CD4-positive, alpha-beta T cell treated with Interleukin-1 beta for 1 hour (primary cell): ENCODE measurements around the gene GRIK4.

Experiments used
- DNase-seq, 2 donors: peaks; one replicate each; pipeline ENCODE4 v3.0.0-alpha.2; 2020 to 2022

Gene GRIK4

DNA sequence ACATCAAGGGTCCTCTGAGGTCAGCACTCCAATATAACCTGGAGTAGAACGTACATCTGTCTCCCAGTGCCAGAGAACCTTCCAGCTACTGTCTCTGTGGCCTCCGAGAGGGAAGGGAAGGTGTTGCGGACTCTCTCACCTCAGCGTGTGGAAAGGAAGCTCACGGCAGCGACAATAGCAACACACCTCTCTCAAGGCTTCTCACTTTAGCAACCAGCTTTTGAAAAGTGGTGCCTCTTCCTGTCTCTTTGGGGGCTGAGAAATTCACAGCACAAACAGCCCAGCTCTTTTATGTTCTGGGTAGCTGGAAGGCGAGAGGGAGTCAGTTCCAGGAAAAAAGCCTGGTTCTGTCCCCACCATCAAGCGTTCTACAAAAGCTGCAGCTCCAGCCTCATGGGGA lies 355.5 kb downstream of the GRIK4 start:
- DNase-seq, result no peak

DNA sequence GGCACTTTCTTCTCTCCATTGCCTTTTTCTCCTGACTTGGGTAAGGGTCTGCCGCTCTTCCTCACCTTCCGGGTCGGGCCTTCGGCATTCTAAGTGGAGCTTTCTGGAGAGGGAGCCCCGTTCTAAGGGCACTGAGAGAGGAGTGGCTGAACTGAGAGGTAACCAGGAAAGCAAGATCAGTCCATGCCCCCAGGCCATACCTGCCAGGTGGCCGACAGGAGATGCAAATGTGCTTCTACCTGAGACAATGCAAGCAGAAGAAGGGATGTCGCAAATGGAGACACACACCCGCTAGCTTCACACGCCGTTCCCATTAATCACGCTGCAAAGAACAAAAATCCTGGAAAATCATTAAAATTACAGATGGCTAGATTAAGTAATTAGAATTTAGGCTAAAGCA lies 356.0 kb downstream of the GRIK4 start:
- no peak for DNase-seq

DNA sequence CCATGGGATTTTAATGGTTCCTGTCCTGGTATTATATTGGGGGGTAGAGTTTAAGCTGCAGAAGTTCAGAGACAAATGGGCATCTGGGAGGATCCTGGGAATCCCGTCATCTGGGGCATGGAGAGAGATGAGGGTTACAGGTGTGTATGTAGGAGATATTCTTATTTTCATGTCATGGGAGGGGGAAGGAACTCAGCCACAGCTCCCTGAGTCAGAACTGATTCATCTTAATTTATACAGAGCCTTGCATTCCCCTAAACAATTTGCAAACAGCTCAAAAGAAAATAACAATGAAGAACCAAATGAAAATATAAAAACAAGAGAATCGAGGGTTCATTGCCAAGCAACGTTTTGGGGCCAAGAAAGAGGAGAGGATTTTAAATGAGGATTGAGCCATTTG lies 356.4 kb downstream of the GRIK4 start:
- no peak for DNase-seq

DNA sequence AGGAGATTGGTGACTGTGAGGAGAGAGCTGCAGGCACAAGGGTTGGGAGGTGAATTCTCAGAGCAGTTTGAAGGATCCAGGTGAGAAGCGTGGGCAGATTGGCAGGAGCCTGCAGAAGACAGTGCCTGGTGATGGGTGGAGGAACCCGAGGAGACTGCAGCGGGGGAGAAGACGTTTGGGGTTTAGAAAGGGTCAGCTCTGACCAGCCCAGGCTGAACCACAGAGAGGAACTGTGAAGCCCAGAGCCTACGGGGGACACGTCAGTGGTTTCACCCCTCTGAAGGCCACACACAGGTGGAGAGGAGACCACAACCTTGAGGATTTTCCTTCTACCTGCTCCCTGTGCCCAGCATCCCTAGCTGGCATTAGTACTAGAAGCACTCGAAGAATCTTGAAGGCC lies 357.5 kb downstream of the GRIK4 start:
- DNase-seq, result no peak

DNA sequence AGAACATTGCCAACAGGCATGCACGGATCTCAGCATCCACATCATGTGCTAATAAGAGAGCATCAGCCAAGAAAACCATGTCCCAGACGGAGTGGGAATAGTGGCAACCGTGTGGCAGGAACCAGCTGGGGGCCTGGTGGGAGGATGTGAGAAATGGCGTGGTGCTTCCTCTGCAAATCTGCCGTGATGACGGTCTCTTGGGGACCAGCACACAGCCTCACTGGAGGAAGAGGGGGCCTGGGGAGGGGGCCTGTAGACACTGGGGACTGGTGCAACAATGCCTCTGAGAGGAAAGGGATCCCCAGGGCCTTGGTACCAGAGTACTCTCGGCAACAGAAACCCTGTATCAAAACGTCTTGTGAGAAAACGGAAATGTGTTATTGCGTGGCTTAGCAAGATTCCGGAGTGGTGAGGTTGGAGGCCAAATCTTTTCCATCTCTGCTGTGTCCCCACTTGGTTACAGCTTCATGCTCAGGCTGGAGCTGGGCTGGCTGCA lies 358.0 kb downstream of the GRIK4 start:
- no peak for DNase-seq

DNA sequence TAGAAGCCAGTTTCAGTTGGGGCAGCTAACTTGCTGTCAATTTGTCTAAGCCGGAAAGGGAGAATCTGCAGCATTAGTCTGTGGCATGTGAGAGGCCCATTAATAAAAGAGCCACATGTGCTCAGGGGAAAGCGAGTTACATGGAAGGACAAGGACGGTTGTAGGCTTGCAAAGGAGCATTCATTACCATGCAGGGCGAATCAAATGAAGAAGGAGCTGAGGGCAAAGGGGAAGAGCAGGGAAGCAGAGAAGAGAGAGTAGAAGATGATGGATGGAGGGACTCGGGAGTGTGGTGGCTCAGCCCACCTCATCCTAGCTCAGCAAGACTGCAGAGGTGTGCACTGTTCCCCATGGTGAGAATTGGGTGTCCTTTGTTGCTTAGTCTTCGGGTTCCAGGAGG lies 359.6 kb downstream of the GRIK4 start:
- DNase-seq, result no peak

DNA sequence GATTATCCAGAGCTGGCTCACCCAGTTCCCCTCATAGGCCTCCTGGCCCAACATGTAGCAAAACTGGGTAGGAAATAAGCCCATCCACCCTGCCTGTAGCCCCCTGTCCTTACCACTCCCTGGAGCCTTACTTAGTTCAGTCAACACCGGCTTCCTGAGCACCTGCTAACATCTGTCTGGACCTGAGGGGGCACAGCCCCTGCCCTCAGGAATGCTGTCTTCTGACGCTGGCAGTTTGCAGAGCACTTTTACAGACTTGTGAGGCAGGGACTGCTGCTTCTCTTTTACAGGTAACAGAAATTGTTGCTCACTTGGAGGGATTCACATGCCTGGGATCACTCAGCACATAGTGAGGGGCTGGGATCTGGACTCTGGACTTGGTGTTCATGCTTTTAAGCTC lies 360.4 kb downstream of the GRIK4 start:
- DNase-seq, result no peak

DNA sequence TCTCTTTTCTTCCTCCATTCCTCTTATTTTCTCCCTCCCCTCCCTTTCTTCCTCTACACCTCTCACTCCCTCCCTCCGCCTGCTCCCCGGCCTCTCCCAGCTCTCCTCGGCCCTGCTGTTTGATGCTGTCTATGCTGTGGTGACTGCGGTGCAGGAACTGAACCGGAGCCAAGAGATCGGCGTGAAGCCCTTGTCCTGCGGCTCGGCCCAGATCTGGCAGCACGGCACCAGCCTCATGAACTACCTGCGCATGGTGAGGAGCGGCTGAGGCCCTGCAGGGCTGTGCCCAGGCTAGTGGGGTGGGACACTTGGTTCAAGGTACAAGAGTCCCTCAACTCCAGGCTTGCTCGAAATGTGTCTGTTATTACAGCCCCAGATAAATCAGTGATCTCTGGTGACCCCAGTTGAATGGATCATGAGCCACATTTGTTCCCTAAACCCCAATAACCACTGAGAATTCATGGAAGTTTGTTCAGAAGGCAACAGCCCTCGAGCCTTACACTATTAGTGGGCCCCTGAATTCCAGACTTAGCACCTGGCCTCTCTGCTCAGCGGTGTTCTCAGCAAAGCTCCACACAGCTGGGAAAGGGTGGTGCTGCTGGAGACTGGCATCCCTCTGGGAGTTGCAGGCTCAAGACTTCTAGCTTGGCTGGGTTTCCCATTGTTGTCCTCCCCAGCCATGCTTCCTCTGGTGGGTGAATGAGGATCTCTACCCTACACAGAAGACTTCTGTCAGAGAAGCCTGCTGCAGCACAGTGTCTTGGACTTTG lies 362.6 kb downstream of the GRIK4 start:
- no peak for DNase-seq

DNA sequence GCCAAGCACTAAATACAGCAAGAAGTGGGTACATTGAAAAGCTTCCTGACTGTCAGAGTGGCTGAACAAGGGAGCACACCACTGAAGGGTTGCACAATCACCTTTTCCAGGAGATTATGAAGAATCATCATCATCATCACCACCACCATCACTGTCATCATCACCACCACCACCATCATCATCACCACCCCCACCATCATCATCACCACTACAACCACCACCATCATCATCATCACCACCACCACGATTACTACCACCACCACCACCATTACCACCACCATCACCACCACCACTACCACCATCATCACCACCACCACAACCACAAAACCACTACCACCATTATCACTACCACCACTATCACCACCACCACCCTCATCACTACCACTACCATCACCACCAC lies 364.4 kb downstream of the GRIK4 start:
- DNase-seq, result no peak

DNA sequence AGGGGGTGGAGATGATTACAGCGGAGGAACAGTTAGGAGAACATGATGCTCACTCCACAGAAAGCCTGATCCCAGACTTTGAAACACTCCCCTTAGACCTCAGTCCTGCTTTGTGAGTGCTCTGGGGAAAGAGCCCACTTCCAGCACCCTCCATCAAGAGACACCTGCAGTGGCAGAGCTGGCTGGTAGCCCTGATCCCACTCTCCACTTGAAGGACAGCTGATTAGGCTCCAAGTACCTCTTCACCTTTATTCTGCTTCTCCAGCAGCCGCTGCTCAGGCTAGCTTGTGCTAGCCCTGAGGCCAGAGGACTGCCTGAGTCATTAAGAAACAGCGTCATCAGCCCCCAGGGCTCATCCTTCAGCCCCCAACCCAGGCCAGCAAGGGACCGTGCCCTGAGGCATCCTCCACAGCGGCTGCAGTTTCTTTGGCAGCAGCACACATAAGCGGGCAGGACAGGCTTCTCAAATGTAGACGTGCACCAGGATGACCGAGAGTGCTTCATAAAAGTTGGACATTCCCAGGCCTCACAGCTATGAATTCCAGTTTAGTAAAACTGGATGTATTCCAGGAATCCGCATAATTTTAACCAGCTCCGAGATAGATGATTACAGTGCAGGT lies 366.3 kb downstream of the GRIK4 start:
- no peak for DNase-seq

DNA sequence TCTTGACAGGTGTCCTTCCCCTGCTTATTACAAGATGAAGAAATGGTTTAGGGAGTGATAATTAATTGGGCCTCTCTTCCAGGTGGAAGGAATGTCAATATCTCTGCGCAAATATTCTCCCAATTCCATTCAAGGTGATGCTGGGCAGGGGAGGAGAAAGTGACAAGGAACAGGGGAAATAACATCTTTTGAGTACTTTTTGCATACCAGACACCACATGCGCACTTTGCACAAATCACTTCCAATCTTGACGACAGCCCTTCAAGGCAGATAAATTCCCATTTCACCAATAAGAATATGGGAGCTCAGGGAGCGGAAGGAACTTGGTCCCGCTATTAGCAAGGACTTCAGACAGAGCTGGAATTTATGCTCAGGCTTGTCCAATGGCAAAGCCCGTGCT lies 367.2 kb downstream of the GRIK4 start:
- DNase-seq, result no peak

DNA sequence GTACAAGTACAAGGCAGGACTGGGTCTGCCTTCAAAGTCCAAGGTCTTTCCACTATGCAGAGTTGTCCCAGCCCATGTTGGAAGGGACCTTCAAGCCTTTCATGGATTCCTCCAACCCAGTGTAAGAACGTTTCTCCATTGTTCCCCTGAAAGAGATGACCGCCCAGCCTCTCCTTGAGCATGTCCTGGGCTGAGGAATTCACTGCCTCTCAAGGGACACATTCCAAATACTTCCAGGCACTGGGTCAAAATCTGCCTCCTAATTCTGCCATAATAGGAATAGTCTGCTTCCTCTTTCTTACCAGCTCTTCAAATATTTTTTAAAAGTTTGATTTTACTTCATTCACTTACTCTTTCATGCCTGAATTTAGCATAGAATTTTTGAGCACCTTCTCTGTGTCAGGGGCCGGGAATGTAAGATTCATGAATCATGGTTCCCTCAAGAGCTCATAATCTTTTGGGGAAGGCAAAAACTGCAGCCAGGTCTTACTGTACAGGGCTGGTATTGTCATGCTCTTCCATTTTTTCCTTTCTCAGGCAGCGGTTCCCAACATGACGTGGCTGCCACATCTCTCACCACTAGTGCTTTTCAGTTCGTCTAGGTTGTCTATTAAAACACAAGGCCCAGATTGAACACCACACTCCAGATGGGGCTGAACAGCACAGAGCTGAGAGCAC lies 369.1 kb downstream of the GRIK4 start:
- DNase-seq, result no peak

DNA sequence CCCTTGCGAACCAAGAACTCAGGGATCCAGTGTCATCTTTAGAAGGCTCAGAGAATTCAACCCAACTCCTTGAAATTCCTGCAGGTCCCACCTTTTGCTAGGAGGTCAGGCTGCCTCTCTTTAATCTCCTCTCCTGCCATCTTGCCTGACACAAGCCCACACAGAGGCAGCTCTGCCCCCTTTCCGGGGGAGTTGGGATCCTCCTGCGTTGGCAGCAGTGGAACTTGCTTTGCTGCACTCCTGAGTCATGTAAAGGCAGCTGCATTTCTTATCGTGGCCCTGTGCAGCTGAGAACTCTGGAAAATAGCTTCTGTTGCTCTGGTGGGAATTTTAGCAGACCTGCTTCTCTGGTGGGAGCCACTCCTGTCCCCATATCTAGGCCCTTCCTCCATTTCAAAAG lies 370.0 kb downstream of the GRIK4 start:
- DNase-seq, result no peak

DNA sequence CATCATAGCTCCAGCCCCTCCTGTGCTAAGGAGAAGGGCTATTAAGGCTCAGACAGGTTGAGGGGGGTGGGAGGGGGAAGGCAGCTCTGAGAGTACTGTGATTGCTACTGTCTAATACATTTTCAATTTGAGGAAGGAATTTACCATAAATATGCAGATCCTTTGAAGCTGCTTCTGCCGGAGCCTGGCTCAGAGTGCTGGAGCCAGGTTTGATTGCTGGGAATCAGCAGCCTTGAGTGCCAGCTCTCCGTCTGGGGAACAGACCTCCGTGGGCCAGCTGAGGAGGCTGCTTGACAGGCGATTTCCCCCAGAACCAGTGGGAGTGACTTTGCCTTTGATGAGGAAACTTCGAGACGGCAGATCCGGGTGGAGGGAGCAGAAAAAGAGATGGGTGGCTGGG lies 370.6 kb downstream of the GRIK4 start:
- DNase-seq, result no peak

DNA sequence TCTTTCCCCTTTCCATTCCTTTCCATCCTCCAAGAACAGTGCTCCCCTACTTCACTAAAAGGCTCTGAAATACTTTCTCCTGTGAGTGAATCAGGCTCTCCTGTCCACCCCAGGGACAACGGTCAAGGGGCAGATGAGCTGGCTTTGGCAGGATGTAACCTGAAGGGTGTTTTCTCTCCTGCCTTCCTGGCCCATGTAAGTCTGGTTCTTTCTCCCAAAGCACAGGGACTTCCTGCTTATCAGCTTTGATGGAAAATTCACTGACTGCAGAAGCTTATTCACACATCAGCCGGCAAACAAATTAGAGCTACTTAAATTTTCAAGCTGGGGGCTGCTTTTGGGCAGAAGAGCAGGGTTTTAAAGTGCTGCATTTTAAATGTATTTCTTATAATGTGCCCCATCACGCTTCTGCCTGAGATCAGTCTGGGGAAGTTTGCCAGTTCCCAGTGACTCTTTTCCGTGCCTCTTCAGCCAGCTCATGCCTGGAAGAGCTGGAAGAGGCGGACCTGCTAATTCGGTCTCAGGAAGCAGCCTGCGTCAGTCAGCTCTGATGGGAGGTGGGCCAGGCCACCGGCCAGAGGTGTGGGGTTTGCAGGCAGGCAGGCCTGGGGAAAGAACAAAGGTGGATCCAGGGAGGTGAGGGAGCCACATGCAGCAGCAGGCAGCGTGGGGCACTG lies 372.0 kb downstream of the GRIK4 start:
- DNase-seq, result no peak

DNA sequence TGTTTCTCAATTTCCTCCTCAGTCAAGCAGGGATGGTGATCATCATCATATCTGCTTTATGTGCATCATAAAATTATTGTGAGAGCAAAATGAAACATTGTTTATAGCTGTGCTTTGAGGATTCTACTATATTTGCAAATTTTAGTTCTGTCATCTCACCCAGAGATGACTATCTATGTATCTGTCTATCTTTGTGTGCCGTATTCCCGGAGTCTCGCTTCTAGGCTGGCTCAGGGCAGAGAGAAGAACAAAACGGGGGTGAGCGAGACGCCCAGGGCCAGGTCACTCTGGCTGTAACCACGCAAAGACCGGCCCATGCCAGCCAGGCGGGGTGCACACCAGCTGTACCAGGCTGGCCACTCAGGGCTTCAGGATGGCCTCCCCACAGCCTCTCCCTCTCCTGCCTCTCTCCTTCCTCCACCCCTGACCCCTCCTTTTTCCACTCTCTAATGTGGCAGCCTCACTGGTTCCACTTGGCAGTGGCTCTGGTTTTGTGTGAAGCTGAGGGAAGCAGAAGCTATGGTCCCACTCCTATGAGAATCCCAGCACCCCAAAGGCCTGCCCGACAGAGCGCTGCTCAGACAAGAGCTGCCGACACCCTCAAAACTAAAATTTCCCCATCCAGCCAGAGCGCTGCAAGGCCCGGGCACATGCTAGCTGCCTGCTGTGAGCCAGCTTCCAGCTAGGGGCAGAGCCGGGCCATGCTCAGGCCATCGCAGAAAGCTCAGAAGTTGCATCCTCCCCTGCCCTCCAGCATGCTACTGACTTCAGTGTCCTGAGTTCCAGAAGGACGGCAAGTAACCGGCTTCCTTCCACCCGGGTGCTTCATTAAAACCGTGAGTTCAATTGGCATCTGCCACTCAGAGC lies 372.8 kb downstream of the GRIK4 start:
- no peak for DNase-seq

DNA sequence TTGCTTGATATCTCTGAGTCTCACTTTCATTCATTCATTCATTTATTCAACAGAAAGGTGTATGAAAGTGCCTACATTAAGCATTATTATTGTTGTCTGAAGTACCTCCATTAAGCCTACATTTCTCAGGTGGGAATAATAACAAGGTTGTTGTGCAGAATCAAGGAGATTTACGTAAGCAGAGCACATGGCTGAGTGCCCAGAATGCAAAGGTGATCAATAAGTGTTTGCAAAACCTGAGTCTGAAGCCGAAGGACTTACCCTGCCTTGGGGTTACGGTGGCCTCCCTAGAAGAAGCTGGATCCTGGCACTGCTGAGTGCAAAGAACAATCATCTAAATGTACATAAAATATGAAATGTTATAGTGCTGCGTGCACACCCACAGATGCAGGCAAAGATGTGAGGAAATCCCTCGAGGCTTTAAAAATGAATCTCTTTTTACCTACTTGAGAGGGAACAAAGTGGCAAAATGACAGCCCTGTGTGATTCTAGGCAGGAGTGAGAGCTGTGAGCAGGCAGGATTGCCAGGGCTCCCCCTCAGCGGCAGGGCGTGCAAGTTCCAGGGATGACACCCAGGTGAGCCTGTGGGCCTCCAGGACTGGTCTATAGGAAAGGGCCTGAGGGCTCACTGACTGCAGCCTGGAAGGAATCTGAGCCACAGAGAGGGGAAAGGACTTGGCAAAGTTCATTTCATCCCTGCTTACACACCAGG lies 379.2 kb downstream of the GRIK4 start:
- DNase-seq, result no peak

DNA sequence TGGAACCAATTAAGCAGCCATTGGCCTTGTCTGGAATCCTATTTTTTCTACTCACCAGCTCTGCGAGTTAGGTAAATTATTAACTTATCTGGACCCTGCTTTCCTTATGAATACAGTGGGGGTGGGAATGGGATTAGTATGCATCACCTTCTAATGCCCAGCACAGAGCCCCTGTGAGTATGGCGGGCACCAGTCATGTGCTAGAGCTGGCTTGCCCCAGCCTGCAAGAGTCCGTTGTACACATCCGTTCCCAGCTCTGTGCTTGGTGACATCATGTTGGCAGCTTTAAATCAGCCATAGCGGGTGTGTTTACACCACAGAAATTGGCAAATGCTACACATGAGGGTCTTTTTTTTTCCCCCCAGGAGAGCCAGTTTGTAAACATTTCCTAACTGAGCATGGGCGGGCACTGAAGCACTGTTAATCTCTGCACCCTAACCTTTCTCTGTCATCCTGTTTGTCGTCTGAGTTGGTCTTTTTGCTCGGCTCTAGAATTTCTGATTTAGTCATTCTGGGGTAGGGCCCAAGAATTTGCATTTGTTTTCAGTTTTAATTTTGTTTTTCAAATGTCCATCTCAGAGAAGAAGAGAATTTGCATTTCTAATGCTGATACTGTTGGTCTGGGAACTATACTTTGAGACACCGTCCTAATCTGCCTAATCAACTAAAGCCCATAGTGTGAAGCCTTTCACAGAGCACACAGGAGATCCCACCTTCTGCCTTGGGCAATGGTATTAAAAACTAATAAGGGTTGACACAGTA lies 382.1 kb downstream of the GRIK4 start:
- no peak for DNase-seq

DNA sequence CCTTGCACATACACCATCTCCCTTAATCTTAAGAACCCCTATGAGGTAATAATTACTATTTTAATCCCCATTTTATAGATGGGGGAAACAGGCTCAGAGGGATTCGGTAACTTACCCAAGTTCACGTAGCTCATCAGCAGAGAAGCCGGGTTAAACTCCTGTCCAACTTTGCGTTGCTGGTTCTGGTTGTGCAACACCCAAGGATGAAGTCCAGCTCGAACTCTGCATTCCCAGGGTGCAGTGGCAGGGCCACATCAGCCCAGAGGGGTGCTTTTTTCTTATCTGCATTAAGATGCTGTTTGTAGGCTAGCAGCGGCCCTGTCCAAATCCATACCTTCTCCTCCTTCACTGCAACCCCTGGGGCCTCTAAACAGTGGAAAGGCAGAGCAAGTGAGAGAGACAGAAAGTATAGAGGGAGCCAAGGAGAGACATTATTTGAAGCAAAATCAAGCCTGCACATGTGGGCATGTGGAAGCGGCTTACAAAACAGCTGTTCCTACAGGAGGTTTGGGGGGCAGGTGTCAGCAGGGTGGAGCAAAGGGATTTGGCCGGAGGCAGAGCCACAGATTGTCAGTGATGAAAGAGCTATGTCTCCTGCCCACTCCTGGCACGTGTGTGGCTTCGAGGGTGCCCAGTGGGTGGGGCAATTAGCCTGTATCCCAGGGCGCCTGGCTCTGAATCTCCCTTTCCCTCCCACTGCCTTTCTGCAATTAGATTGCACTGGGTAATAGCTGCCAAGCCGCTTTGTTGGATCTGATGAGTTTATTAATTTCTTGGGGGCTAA lies 382.8 kb downstream of the GRIK4 start:
- no peak for DNase-seq

DNA sequence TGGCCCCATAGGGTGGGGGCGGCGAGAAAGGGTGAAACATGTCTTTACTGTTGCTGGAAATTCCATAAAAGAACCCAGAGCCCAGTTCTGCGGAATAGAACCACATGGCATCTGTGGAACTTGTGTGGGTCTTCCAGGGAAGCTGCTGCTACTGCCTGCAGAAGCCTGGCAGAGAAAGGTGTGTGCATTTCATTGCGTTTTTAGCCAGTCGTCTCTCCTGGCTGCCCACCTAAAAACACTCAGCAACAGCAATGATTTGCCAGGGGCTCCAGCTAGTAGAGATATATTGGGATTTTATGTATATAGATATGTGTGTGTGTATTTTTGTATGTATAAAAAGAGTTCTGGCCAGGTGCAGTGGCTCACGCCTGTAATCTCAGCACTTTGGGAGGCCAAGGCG lies 385.1 kb downstream of the GRIK4 start:
- DNase-seq, result no peak
